Measurements from ENCODE around the gene FOXO3. TPM values are rescaled to one million over a fixed set of nuclear protein-coding genes. Genes with fewer than 3 reads are reported as not detected.
"Not testable (repeated sequence)": the region's sequence is repeated elsewhere in the genome, so short reads cannot be mapped to it uniquely, and the experiment has no call there.

FOXO3 gene
- total RNA-seq, 1 experiment from 2014 or later, result 6.2 TPM

- DNase-seq (ENCODE audit: extremely low read depth, low read depth), result no peak
Measured at GRCh38 chr6:108655806-108656651, 95.3 kb downstream of the FOXO3 start.

- DNase-seq (ENCODE audit: extremely low read depth, low read depth), result no peak
Measured at GRCh38 chr6:108656836-108657235, 96.1 kb downstream of the FOXO3 start.

- DNase-seq (ENCODE audit: extremely low read depth, low read depth), result no peak
Measured at GRCh38 chr6:108658174-108658573, 97.5 kb downstream of the FOXO3 start.

DNA sequence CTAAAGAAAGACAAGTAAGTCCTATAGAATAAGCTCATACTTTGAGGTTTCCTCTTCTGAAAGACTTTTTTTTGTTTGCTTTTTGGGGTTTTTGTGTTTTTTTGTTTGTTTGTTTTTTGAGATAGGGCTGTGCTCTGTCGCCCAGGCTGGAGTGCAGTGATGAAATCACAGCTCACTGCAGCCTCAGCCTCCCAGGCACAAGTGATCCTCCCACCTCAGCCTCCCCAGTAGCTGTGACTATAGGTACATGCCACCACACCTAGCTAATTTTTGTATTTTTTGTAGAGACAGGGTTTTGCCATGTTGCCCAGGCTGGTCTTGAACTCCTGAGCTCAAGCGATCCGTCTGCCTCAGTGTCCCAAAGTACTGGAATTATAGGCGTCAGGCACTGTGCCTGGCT lies 98.1 kb downstream of the FOXO3 start:
- not testable (repeated sequence) for DNase-seq (ENCODE audit: extremely low read depth, low read depth)

DNA sequence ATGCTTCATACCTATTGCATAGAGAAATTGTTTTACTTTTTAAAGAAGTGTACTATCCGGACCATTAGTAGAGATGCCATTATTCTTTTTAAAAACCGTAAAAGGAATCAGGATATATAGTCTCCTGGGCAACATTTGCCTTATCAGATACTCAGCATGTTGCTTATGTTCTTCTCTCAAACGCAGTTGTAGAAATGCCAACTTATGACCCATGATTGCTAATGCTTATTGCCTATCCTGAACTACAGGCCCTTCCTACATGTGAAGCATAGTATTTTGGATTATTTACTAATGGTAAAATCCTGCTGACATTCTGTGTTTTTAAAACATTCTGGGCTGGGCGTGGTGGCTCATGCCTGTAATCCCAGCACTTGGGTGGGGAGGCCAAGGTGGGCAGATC lies 99.5 kb downstream of the FOXO3 start:
- no peak for DNase-seq (ENCODE audit: extremely low read depth, low read depth)

DNA sequence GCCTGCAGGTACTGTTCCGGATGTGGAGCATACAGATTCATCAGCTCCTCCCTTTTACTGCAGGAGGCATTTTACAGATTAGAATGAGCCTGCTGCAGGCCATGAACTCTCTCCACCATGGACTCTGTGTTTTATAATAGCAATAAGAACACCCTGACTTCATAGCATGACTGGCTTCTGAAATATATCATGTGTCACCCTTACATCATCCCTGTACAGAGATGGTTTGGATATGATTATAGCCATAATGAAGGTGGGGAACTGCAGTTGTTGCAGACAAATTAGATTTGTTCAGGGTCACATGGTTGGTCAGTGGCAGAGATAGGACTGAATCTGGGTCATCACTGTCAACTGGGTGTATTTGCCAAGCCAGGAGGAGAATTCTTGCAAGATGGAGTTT lies 100.7 kb downstream of the FOXO3 start:
- DNase-seq (ENCODE audit: extremely low read depth, low read depth), result no peak

DNA sequence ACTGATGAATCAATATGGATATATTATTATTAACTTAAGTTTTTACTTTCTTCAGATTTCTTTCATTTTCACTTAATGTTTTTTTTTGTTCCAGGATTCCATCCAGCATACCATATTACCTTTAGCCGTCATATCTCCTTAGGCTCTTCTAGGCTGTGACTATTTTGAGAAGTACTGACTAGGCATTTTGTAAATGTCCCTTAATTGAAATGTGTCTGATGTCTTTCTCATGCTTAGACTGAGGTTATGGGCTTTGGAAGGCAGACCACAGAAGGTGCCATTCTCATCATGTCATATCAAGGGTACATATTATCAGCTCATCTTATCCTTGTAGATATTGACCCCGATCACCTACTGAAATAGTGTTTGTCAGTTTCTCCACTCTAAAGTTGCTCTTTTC lies 101.3 kb downstream of the FOXO3 start:
- DNase-seq (ENCODE audit: extremely low read depth, low read depth), result no peak

DNA sequence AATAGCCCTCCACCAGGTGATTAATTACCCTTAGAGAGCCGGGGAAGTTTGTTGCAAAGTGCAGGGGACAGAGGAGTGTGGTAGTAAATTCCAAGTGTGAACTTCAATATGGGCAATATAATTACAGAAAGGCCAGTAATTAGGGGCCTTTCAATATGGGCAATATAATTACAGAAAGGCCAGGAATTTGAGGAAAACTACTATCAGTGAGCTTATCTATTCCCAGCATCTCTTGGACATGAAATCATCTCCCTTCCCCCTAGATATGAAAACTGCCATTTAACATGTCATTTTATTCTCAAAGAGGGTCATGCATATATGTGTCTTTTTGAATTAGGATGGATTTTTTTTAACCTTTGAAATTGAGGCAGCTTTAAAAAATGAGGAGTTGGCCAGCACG lies 102.0 kb downstream of the FOXO3 start:
- no peak for DNase-seq (ENCODE audit: extremely low read depth, low read depth)

- not testable (repeated sequence) for DNase-seq (ENCODE audit: extremely low read depth, low read depth)
Measured at GRCh38 chr6:108663494-108664064, 102.9 kb downstream of the FOXO3 start.

DNA sequence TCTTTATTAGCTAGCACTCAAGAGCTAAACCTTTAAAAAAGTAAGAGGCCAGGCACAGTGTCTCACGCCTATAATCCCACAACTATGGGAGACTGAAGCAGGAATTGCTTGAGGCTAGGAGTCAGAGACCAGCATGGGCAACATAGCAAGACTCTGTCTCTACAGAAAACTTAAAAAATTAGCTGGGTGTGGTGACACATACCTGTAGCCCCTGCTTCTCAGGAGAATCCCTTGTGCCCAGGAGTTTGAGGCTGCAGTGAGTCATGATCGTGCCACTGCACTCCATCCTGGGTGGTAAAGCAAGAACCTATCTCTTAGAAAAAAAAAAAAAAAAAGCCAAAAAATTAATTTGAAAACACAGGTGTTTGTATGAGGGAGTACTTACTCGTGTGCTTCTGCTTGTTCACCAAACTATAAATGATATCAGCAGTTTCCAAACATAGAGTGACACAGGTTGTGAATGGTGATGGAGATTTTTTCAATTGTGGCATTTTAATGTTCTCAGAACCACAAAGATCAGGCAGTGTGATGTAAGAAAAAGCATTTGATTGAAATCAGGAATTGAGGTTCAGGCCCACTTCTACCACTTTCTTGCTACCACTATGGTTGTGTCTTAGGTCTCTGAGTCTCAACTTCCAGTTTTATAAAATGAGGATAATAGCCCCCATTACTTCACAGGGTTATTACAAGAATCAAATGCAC lies 104.9 kb downstream of the FOXO3 start:
- DNase-seq (ENCODE audit: extremely low read depth, low read depth), result no peak

DNA sequence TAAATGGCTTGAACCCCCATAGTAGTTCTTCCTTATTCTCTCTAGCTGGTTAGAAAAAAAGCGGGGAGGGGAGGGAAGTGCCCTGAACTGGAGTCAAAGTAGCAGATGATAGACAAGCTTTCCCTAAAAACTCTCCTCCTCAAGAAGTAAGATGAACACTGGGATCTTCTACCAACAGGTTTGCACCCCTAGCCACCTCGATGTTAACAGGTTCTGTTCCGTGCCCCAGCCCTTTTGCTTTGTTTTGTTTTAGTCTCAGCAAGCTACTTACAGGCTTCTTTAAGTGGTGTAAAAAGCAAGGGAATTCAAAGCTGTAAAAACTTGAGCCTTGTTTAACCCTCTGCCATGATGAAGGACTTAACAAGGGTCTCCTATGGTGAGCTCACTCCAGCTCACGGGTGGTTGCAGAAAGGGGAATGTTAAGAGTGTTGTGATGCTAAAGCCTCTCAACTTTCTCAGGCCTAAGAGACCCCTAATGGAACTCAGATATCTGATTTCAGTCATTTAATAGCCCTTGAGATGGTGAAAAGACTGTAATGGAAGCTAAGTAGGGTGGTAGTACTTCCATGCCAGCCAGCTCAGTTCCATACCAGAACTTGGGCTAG lies 106.0 kb downstream of the FOXO3 start:
- no peak for DNase-seq (ENCODE audit: extremely low read depth, low read depth)

GRCh38 chr6:108667993-108668392 lies 107.3 kb downstream of the FOXO3 start:
- DNase-seq (ENCODE audit: extremely low read depth, low read depth), result no peak

DNA sequence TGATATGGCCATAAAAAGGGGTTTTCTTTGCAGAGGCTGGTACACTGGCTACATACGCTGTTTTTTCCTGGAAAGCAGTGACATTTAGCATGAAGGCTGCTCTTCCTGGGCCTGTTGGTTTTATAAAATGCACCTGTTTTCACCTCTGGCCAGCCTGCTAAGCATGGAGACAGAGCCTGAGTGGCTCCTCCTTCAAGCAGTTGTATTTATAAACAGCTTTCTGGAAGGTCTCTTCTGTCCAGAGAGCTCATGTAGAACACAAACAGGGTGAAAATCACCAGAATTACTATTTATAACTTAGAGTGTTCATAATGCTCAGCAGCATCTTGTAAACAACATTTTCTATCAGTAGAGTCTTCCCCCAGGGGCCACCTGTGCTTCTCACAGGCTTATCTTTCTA lies 109.0 kb downstream of the FOXO3 start:
- no peak for DNase-seq (ENCODE audit: extremely low read depth, low read depth)

DNA sequence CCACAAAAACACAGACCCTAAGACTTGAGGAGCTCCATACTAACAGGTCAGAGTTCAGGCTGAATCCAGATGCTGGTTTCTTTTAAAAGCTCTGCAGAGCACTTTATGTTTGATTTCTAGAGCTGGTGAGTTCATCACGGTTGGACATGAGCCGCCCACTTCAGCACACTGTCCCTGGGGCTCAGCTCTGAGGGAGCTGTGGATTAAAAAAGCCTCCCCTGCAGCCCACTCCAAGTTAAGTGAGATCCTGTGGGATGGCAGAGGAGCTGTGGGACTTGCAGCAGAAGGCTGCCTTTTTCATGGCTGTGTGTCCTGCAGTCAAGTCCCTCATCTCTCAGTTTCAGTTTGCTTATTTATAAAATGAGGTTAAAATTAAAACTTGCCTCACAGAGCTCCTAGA lies 110.5 kb downstream of the FOXO3 start:
- DNase-seq (ENCODE audit: extremely low read depth, low read depth), result no peak

DNA sequence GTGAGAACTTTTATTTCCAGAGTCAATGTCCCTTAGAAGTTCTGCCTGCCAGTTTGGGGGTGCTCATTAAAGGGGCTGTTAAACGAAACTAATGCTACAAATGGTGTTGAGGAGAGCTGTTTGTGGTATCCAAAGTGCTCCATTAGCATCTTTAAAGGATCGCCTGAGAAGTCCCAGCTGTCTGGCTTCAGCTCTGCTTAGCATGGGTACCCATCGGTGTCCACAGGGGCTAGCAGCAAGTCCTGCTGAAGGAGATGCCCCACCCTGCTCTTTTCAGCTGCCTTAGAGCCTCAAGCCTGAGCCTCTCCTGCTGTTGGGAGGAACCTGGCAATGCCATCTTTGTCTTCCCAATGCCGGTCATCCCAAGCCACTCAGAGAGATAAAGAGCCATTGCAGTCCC lies 111.1 kb downstream of the FOXO3 start:
- DNase-seq (ENCODE audit: extremely low read depth, low read depth), result no peak

- DNase-seq (ENCODE audit: extremely low read depth, low read depth), result no peak
Measured at GRCh38 chr6:108672641-108673040, 111.9 kb downstream of the FOXO3 start.

DNA sequence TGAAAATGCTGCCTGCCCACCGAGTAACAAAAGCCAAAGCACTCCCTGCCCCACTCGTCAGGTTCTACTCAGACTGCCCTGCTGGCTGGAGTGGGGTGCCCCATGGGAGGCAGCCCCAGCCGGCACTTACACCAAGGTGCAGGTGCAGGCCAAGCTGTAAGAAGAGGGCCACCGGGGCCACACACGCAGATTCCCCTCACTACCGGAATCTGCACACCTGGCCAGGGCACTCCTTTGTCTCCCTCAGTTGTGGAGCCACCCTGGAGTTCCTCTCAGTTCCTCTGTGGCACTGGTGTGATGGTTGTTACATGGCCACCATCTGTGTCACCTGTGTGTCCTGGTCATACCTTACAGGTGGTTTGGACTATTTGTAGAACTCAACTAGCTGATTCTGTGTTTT lies 112.4 kb downstream of the FOXO3 start:
- no peak for DNase-seq (ENCODE audit: extremely low read depth, low read depth)

DNA sequence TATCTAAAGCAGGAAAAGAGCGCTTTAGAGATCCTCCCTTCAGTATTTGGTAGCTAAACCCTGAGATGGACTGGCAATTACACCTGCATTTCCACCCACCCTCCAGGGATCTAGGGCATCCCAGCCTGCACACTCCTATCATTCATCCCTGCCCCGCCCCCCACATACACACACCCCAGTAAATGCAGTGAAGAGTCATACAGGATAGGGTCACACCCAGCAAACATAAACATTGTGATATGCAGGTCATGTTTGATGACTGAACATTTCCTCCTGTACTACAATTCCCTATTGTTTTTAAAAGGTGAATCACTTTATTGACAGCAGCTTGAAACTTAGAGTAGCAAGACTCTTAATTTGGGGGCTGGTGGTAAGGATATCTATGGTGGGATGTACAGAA lies 112.9 kb downstream of the FOXO3 start:
- peak; percentile 35 for DNase-seq (ENCODE audit: extremely low read depth, low read depth)

DNA sequence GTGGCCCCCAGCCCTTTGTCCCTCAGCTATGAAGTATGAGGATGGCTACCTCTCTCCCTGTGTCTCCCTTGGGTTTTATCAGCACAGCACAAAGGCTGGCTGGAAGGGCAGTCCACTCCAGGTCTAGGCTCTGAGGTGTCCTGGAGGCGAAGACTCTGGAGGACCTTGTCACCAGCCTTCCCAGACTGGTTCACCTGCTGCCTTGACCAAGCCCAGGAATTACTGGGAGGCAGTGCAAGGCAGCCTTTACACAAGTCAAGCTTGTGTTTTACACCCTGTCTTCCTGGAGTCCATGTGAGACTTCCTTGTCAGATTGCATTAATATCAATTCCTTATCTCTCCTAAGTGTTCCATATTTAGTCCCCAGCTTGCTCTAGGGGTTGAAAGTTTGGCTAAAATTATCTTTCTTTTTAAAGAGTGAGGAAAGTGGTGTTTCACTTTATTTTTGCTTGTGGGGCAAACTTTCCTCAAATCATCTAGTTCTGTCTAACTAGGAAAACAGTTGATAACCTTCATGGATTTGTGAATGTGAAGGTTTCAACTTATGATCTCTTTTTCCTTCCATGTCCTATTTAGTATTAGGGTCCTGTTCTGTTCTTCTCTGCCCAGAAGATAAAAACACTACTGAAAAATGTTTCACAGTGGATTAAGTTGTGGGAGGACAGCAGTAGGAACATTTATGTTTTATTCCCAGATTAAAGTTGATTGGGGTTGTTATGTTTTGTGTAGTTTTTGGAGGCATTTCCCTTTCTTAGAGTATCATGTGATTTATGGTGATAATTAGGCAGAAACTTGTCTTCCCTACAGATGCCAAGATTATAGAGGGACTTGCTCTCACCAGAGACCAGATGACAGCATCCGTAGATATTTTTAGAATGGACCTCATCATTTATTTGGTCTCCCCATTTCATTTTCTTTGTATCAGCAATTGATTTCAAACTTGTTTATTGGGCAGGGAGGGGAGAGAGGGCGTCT lies 114.8 kb downstream of the FOXO3 start:
- DNase-seq (ENCODE audit: extremely low read depth, low read depth), result no peak

- DNase-seq (ENCODE audit: extremely low read depth, low read depth), result no peak
Measured at GRCh38 chr6:108676555-108676954, 115.8 kb downstream of the FOXO3 start.

All from NCI-H460 (cell line).